Activated CD4-positive, alpha-beta T cell treated with anti-CD3 and anti-CD28 coated beads for 1 hour (primary cell): ENCODE measurements around the gene LELP1.
"Not testable (repeated sequence)": the region's sequence is repeated elsewhere in the genome, so short reads cannot be mapped to it uniquely, and the experiment has no call there.

Source experiments
- DNase-seq: peaks from one replicate; pipeline ENCODE4 v3.0.0-alpha.2; 2020

The LELP1 gene

DNA sequence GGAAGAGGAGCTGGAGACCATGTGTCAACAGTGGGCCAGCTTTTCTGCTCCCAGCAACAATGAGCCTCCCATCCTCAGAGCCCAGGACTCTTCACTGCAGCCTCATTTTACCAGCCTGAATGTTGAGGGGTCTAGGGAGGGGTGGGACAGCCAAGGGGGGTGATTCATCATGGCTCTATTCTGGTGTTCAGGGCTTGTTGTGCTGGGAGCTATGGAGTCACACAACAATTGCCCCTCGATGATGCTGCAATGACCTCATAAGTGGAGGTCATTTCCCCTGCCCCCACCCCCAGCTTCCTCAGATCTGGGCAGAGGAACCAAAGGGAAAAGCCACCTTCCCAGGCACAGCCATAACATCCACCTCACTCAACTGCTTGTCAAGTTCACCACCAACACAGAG is at the start of gene LELP1:
TSS of gene LELP1 (plus strand) at position 301 of the 400 bp plus-strand sequence. CDS start 1,278 bp downstream, outside the sequence.
- no peak for DNase-seq

DNA sequence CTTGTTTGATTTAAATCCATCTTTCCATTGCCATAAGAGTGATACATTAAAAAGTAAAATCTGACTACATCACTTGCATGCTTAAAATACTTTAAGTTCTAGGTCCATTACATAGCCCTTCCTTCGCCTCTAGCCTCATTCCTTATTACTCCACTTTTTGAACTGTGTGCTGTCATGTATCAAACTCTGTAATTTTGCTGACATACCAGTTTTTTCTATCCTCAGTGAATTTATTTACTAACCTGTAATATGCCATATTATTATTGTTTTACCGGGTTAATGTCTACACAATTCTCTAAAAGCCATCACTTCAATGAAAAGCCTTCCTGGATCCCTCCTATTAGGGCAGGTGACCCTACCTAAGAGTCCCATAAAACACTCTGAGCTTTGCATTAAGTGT is 47.7 kb upstream of the LELP1 start:
- no peak for DNase-seq

DNA sequence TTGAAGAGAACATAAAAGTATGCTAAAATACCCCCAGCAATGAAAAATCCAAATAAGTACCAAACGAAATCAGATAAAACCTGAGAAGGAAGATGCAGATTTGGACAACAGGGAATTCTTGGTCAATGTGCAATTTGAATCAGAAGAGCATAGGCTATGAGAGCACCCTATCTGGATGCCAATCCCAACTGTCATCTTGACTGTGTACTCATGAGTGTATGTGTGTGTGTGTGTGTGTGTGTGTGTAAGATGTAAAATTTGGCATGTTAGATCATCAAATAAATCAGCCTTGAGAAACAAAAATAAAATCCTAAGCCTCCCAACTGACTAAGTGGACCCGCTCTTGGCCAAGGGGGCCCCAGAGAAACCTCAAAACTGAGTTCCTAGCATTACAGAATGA is 34.5 kb upstream of the LELP1 start:
- DNase-seq: no peak

GRCh38 chr1:153174624-153175023 is 28.6 kb upstream of the LELP1 start:
- no peak for DNase-seq

DNA sequence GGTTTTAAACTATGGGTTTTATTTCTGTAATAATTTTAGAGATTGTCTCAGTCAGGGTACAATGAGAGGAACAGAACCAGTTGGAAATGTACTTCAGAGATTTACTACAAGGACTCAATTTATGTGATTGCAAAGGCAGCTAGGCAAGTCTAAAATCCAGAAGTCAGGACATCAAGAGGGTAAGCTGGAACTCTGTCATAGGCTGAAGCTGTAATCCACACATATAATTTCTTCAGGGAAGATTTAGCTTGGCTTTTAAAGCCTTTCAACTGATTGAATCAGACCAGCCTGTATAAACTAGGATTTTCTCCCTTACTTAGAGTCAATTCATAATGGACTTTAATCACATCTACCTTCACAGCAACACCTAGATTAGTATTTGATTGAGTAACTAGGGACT is 24.3 kb upstream of the LELP1 start:
- DNase-seq: no peak

- no peak for DNase-seq
These were observed 22.7 kb upstream of the LELP1 start for GRCh38 chr1:153180556-153180955.

- not testable (repeated sequence) for DNase-seq
These were observed 14.9 kb upstream of the LELP1 start for GRCh38 chr1:153188301-153188700.

DNA sequence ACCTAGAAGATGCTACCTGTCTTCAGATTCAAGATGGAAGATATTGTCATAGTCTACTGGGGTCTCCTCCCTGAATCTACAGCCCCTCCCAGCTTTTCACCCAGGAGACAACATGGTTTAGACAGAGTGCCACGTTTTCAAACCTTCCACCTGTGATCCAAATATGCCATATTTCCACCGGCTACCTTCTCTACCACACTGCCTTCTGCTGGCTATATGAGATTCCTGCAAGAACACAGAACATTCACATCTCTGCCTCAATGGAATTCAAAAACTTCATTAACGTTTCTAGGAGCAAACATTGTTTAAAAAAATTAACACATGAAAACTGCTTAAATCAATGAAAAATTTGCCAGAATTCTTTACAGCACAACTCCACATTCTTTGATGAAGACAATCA is 12.9 kb upstream of the LELP1 start:
- DNase-seq: no peak

- DNase-seq: no peak
These were observed 10.5 kb upstream of the LELP1 start for GRCh38 chr1:153192697-153193096.

- no peak for DNase-seq
These were observed 8.7 kb upstream of the LELP1 start for GRCh38 chr1:153194331-153195050.

- no peak for DNase-seq
These were observed 8.0 kb upstream of the LELP1 start for GRCh38 chr1:153195216-153195615.

- DNase-seq: no peak
These were observed 1.2 kb upstream of the LELP1 start for GRCh38 chr1:153202006-153202405.

DNA sequence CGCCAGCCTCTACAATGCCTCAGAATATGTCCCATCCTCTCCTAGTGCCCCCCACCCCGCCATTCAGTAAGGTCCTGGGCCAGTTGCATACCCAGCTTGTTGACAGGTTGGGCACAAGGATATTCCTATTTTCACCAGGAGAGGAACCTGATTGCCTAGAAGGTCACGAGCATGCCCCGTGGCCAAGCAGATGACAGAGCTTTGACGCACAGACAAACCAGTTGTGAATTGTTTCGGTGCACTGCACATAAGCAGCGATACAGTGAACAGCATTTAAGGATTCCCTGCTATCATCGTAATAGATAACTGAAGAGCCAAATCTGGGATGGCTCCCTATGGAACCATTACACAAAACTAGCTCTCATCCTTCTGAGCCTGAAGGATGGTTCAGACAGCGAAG is 3.4 kb downstream of the LELP1 start:
- no peak for DNase-seq

DNA sequence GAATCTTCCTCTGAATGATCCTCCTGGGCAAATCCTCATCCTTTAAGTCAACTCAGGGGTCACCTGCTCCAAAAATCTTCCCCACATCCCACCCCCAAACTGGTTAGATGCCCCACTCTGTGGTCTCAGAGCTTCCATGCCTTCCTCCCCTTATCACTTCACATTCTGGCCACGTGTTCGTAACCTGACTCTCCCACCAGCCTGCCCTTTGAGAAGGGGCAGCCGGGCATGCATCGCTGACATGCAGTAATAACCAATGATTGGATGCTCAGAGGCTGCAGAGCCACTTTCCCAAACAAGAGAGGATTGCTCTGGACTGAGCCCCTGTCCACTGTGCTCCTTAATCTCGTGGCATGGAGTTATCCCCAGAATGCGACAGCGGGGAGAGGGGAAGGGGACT is 7.0 kb downstream of the LELP1 start:
- DNase-seq: no peak

DNA sequence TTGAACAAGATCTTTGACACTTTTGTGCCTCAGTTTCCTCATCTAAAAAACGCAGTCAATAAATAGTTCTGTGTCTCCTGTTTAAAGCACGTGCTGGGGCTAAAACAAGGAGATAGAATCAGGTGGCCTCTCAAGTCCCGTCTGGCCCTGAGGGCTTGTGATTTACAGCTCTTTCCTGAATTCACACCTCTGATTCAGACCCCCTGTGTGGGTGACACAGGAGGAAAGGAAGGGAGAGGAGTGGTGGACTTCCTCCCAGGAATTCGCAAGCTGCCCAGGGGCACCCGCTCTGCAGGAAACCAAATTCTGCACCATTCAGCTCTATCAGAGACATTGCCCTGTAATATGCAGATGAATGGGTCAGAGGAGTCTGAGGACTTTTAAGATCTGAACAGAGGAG is 9.0 kb downstream of the LELP1 start:
- DNase-seq: no peak

GRCh38 chr1:153213519-153213918 is 10.3 kb downstream of the LELP1 start:
- no peak for DNase-seq

DNA sequence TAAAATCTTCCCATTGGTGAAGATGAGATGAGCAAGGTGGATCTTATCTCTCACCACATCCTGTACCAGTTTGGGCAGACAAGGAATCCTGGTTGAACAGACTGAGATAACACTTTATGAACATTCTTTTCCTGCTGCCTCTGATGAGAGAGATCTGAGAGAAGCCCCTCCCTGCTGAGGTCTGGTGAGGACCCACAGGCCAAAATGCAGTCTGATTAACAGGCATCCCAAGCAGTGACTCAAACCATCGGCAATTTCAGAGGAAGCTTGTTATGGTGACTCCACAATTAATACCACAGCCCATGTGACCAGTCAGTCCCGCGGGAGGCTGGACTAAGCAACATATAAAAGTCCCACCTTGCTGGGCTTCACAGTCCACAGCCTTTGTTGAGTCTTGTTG is 14.0 kb downstream of the LELP1 start, which contains the start of gene PRR9:
TSS of gene PRR9 (plus strand) at position 373 of the 400 bp plus-strand sequence. CDS start 561 bp downstream, outside the sequence.
- no peak for DNase-seq

GRCh38 chr1:153217744-153218416 is 14.7 kb downstream of the LELP1 start:
- no peak for DNase-seq

- no peak for DNase-seq
These were observed 17.5 kb downstream of the LELP1 start for GRCh38 chr1:153220606-153221303.

- peak; percentile 13 for DNase-seq
These were observed 20.0 kb downstream of the LELP1 start for GRCh38 chr1:153223040-153223891.

GRCh38 chr1:153227810-153228209 is 24.6 kb downstream of the LELP1 start:
- DNase-seq: no peak

DNA sequence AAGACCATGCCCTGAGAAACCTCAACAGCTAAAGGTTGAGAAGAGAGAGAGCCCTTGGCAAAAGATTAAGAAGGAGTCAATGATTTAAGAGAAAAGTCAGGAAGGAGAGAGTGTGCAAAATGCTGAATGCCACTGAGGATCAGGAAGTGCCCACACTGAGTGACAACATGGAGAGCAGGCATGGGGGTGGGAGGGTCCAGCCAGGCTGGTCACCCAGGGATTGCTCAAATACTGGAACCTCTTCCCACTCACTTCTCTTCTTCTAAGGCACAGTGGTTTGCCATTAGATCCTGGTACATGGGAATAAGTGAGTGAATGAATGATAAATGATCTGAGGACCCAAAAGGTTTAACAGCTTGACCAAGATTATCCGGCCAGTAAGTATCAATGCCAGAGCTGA is 25.3 kb downstream of the LELP1 start:
- DNase-seq: no peak
